ENCODE data around the gene TRPV2.

TRPV2 gene

DNA sequence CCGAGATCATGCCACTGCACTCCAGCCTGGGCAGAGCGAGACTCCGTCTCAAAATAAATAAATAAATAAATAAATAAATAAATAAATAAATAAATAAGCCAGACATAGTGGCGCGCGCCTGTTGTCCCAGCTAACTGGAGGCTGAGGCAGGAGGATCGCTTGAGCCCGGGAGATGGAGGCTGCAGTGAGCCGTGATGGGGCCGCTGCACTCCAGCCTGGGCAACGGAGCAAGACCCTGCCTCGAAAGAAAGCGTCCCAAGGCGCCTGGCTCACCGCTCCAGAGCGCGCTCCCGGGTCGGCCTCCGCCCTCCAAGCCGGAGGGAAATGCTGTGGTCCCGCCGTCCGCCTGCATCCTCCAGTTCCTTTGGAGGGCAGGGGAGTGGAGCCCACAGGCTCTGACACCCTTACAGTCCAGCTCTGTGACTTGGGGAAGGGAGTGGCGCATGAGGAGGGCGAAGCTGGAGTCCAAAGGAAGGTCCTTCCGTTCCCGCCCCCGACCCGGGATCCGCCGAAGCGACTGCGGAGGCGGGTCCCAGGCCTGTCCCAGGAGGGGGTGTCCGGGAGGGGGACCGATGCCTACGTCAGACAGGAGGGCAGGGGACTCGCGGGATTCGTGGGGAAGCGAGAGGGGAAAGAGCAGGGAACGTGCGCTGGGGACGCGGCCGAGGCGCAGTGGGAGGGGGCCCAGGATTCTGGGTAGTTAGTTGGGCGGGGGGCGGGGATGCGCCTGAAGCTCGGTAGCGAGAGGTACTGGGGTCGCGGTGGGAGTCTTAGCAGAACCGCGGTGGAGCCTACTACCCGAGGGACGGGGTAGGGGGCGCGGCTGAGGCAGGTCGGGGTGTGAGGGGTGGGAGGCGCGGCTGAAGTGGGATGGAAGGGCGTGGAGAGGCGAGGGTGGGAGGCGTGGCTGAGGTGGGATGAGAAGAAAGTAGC lies 8.4 kb upstream of the TRPV2 start:
- DNase-seq (ENCODE audit: low read depth, low spot score), result no peak

DNA sequence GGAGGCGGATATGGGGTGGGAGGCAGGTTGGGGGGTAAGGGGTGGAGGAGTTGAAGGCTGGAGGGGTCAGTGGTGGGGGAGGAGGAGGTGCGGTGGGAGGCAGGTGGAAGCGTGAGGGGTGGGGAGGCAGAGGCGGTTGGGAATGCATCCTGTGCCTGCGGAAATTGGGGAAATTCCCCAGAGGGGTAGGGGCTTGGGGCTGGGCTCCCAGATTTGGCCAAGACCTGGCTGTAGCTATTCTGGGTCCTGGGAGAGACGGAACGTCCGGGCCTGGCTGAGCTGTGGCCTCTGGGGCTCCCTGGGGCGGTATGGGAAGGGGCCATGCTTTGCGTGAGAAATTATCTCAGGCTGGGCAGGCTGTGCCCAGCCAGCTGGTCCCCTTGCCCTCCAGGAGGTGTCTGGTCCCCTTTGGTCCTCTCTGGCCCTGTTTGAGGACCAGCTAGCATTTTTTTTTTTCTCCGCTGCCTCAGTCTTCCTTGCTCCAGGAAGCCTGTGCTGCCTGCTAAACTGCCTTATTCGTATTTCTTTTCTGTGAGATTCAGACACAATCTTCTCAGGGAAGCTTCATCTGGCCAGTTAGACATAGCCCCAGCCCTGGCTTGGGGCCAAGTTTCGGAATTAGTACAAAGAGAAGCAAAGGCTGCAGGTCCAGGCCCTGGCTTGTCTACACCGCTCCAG lies 7.3 kb upstream of the TRPV2 start:
- DNase-seq (ENCODE audit: low read depth, low spot score), result no peak

- no peak for DNase-seq (ENCODE audit: low read depth, low spot score)
Observed at GRCh38 chr17:16417399-16417798, 2.0 kb downstream of the TRPV2 start.

- DNase-seq (ENCODE audit: low read depth, low spot score), result no peak
Observed at GRCh38 chr17:16417896-16418684, 2.7 kb downstream of the TRPV2 start.

DNA sequence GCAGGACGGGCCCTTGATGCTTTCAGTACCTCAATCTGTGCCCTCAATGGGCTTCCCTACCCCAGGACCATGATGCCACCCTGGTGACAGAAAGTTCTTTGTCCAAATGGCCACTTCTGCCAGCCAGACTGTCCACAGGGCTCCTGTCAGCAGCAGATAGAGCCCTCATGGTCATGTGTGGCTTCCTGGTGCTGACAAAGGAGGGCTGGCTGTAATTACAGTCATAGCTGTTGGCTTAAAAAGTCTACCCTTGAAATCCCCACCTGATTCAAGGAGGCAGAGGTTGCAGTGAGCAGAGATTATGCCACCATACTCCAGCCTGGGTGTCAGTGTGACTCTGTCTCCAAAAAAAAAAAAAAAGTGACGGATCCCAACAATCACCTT lies 3.3 kb downstream of the TRPV2 start:
- no peak for DNase-seq (ENCODE audit: low read depth, low spot score)

GRCh38 chr17:16419074-16419928 lies 3.9 kb downstream of the TRPV2 start:
- no peak for DNase-seq (ENCODE audit: low read depth, low spot score)

DNA sequence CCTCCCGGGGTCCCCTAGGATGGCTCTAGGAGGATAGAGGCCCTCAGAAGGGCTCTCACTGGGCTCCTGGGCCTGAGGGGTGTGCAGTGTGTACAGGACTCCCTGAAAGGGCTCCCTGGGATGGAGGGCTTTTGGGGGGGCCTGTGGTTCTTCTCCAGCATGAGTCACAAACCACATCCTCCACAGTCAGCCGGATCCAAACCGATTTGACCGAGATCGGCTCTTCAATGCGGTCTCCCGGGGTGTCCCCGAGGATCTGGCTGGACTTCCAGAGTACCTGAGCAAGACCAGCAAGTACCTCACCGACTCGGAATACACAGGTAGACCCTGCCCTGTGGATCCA lies 4.5 kb downstream of the TRPV2 start:
- DNase-seq (ENCODE audit: low read depth, low spot score), result no peak

- no peak for DNase-seq (ENCODE audit: low read depth, low spot score)
Observed at GRCh38 chr17:16422416-16422815, 7.0 kb downstream of the TRPV2 start.

DNA sequence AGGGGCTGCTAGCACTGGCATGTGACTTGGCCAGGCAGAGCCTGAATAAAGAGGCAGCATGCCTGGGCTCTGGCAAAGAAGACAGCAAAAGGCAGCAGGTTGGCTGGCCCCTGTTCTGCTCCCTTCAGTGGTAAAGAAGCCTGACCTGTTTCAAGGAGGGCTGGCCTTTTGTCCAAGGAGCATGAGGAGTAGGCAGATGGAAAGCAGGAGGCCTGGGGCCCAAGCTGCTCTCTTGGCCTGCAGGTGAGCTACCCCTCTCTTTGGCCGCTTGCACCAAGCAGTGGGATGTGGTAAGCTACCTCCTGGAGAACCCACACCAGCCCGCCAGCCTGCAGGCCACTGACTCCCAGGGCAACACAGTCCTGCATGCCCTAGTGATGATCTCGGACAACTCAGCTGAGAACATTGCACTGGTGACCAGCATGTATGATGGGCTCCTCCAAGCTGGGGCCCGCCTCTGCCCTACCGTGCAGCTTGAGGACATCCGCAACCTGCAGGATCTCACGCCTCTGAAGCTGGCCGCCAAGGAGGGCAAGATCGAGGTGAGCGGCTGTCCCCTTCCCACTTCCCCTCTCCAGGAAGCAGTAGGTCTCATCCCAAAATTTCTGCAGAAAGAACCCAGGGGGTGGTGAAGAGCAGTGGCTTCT lies 8.0 kb downstream of the TRPV2 start:
- no peak for DNase-seq (ENCODE audit: low read depth, low spot score)

GRCh38 chr17:16425202-16425601 lies 9.8 kb downstream of the TRPV2 start:
- DNase-seq (ENCODE audit: low read depth, low spot score), result no peak

GRCh38 chr17:16425698-16426659 lies 10.6 kb downstream of the TRPV2 start:
- DNase-seq (ENCODE audit: low read depth, low spot score), result no peak

GRCh38 chr17:16427020-16427419 lies 11.6 kb downstream of the TRPV2 start:
- no peak for DNase-seq (ENCODE audit: low read depth, low spot score)

GRCh38 chr17:16428098-16428882 lies 12.9 kb downstream of the TRPV2 start:
- no peak for DNase-seq (ENCODE audit: low read depth, low spot score)

DNA sequence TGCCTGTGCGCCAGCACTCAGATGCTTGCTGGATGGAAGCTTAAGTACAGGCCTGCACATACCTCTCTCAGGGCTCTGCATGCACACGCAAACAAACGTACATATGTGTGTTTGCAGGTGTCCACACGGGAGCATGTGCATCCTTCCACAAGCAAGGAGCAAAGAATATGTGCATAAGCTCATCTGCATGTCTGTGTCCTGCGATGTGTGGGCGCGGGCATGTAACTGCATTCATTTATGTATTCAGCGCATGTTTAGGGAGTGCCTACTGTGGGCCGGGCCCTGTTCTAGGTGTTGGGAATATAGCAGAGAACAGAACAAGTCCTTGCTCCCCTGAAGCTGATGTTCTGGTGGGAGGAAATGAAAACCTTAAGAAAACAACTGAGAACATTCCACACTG lies 13.7 kb downstream of the TRPV2 start:
- DNase-seq (ENCODE audit: low read depth, low spot score), result no peak

DNA sequence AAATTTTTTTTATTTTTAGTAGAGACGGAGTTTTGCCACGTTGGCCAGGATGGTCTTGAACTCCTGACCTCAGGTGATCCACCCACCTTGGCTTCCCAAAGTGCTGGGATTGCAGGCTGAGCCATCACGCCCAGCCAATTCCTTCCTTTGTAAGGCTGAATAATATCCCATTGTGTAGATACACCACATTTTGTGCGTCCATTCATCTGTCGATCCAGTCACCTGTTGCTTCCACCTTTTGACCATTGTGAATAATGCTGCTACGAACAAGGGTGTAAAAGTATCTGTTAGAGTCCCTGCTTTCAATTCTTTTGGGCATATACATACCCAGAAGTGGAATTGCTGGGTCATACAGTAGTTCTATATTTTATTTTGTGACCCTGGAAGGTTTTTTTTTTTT lies 15.3 kb downstream of the TRPV2 start:
- DNase-seq (ENCODE audit: low read depth, low spot score), result no peak

GRCh38 chr17:16432017-16432416 lies 16.6 kb downstream of the TRPV2 start:
- DNase-seq (ENCODE audit: low read depth, low spot score), result no peak

- DNase-seq (ENCODE audit: low read depth, low spot score), result no peak
Observed at GRCh38 chr17:16433514-16433913, 18.1 kb downstream of the TRPV2 start.

GRCh38 chr17:16434662-16435061 lies 19.3 kb downstream of the TRPV2 start:
- DNase-seq (ENCODE audit: low read depth, low spot score), result no peak

Measured in iPS DF 19.7 (cell line).